ENCODE results near the gene CACNA1A. TPM values are rescaled to one million over a fixed set of nuclear protein-coding genes. Genes with fewer than 3 reads are reported as not detected.

The CACNA1A gene
- total RNA-seq, 1 donor from 2014 or later = 23.2 TPM

GRCh38 chr19:13234518-13234917 is 271.8 kb downstream of the CACNA1A start:
- DNase-seq (ENCODE audit: extremely low spot score, unreplicated experiment) = no peak
- Mint-ChIP-seq H3K36me3 (no peaks in the 10 kb centered on the region), H3K9me3 (no peaks in the 10 kb centered on the region), H3K4me3 (no peak overlapping the region), H3K4me1 (ENCODE audit: unreplicated experiment) (peaks cover 5% of the 10 kb centered on the region), H3K27ac (peak overlapping the region; percentile 30), H3K27me3 (no peaks in the 10 kb centered on the region)
- peak; percentile 76 for TF ChIP-seq CTCF (conservative IDR thresholded peaks at IDR 0.05)

GRCh38 chr19:13231663-13232062 is 274.6 kb downstream of the CACNA1A start:
- no peak for TF ChIP-seq CTCF (conservative IDR thresholded peaks at IDR 0.05)
- Mint-ChIP-seq H3K4me3 (no peak overlapping the region), H3K27me3 (peaks cover 5% of the 10 kb centered on the region), H3K9me3 (no peaks in the 10 kb centered on the region), H3K36me3 (no peaks in the 10 kb centered on the region), H3K27ac (no peak overlapping the region), H3K4me1 (ENCODE audit: unreplicated experiment) (peaks cover 5% of the 10 kb centered on the region)
- DNase-seq (ENCODE audit: extremely low spot score, unreplicated experiment) = no peak

GRCh38 chr19:13229246-13229645 is 277.0 kb downstream of the CACNA1A start:
- H3K9me3 Mint-ChIP-seq = no peaks in the 10 kb centered on the region
- no peak overlapping the region for H3K4me3 Mint-ChIP-seq
- H3K27me3 Mint-ChIP-seq = peaks cover 11% of the 10 kb centered on the region
- no peak for TF ChIP-seq CTCF (conservative IDR thresholded peaks at IDR 0.05)
- no peak overlapping the region for H3K27ac Mint-ChIP-seq
- peaks cover under 1% of the 10 kb centered on the region for H3K4me1 Mint-ChIP-seq (ENCODE audit: unreplicated experiment)
- no peak for DNase-seq (ENCODE audit: extremely low spot score, unreplicated experiment)
- H3K36me3 Mint-ChIP-seq = no peaks in the 10 kb centered on the region

GRCh38 chr19:13228561-13228960 is 277.7 kb downstream of the CACNA1A start:
- H3K27me3 Mint-ChIP-seq = peaks cover 11% of the 10 kb centered on the region
- DNase-seq (ENCODE audit: extremely low spot score, unreplicated experiment) = no peak
- H3K36me3 Mint-ChIP-seq = no peaks in the 10 kb centered on the region
- TF ChIP-seq CTCF (conservative IDR thresholded peaks at IDR 0.05) = no peak
- H3K4me1 Mint-ChIP-seq (ENCODE audit: unreplicated experiment) = no peaks in the 10 kb centered on the region
- no peak overlapping the region for H3K4me3 Mint-ChIP-seq
- no peaks in the 10 kb centered on the region for H3K9me3 Mint-ChIP-seq
- H3K27ac Mint-ChIP-seq = no peak overlapping the region

- H3K4me1 Mint-ChIP-seq (ENCODE audit: unreplicated experiment) = no peaks in the 10 kb centered on the region
- no peaks in the 10 kb centered on the region for H3K9me3 Mint-ChIP-seq
- no peak overlapping the region for H3K27ac Mint-ChIP-seq
- H3K36me3 Mint-ChIP-seq = no peaks in the 10 kb centered on the region
- DNase-seq (ENCODE audit: extremely low spot score, unreplicated experiment) = no peak
- H3K27me3 Mint-ChIP-seq = peaks cover 11% of the 10 kb centered on the region
- no peak for TF ChIP-seq CTCF (conservative IDR thresholded peaks at IDR 0.05)
- no peak overlapping the region for H3K4me3 Mint-ChIP-seq
Measured at GRCh38 chr19:13226983-13227382, 279.3 kb downstream of the CACNA1A start.

Data from type B pancreatic cell (in vitro differentiated cells).